Mammary epithelial cell (primary cell): Measurements from ENCODE around the gene SLC23A2.

Experiments used
- EZH2 ChIP-seq: IDR thresholded peaks from 2 replicates; pipeline ENCODE4 v1.6.1; 2012; ENCODE audit warnings: low read length, inconsistent platforms, borderline replicate concordance
- TF ChIP-seq, protein P1 (sequence below), 2 donors: IDR thresholded peaks in 1 of 2; conservative IDR thresholded peaks in 1 of 2; 2 replicates each; pipeline ENCODE4 v1.5.1; 2011 to 2012; ENCODE audit warnings: inconsistent platforms in 2 of 2, low read length in 2 of 2, mild to moderate bottlenecking in 2 of 2, control low read depth in 1 of 2, low read depth in 1 of 2; ENCODE audit not compliant: insufficient read depth in 1 of 2; ENCODE audit errors: extremely low read depth in 1 of 2

DNA sequence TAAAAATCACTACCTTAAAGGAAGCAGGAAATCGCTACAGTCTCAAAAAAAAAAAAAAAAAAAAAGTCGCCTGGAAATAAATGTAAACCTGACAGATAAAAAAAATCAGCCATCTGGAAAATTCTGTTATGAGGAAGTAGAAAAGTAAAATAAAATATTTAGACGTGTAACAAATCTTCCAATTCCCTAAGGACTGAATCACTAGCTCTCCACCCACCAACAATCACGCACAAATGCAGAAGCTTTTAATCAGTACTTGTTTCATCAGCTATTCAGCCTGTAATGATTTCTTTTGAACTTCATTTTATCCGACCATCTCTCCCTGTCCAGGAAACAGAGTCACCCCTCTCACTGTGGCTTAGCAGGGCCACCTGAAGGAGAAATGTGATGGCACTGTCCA, 59.0 kb downstream of the SLC23A2 start:
- TF ChIP-seq, protein P1, sequence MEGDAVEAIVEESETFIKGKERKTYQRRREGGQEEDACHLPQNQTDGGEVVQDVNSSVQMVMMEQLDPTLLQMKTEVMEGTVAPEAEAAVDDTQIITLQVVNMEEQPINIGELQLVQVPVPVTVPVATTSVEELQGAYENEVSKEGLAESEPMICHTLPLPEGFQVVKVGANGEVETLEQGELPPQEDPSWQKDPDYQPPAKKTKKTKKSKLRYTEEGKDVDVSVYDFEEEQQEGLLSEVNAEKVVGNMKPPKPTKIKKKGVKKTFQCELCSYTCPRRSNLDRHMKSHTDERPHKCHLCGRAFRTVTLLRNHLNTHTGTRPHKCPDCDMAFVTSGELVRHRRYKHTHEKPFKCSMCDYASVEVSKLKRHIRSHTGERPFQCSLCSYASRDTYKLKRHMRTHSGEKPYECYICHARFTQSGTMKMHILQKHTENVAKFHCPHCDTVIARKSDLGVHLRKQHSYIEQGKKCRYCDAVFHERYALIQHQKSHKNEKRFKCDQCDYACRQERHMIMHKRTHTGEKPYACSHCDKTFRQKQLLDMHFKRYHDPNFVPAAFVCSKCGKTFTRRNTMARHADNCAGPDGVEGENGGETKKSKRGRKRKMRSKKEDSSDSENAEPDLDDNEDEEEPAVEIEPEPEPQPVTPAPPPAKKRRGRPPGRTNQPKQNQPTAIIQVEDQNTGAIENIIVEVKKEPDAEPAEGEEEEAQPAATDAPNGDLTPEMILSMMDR (conservative IDR thresholded peaks at IDR 0.05 in 1 of 2, IDR thresholded peaks at IDR 0.05 in 1 of 2; ENCODE audit: extremely low read depth in 1 of 2, insufficient read depth in 1 of 2, low read depth in 1 of 2, low read length in 2 of 2), result no peak
- TF ChIP-seq EZH2, result no peak
